Astrocyte (in vitro differentiated cells and primary cell): ENCODE data around the gene ADAM22. TPM values are rescaled to one million over a fixed set of nuclear protein-coding genes. Genes with fewer than 3 reads are reported as not detected.
"Not testable (repeated sequence)": the region's sequence is repeated elsewhere in the genome, so short reads cannot be mapped to it uniquely, and the experiment has no call there.

Experiments
- DNase-seq: peaks from one replicate; pipeline ENCODE4 v3.0.0-alpha.2; 2010; ENCODE audit warnings: low read depth
- FAIRE-seq: peaks from 2 replicates; lab custom pipeline; 2011; peaks lifted over from hg19 to GRCh38; lab: Jason Lieb, UNC
- H2AFZ ChIP-seq: 2 replicates; pipeline ENCODE4 v1.6.0; 2012; ENCODE audit warnings: low read depth, low read length, inconsistent platforms
- H3K27ac ChIP-seq: 2 replicates; pipeline ENCODE4 v1.5.1; 2011; ENCODE audit warnings: low read depth, low read length, inconsistent platforms
- H3K27me3 ChIP-seq: 2 replicates; pipeline ENCODE4 v1.6.0; 2011; ENCODE audit warnings: low read length, inconsistent platforms; ENCODE audit not compliant: insufficient read depth
- H3K36me3 ChIP-seq: 2 replicates; pipeline ENCODE4 v1.5.1; 2011; ENCODE audit warnings: low read length, inconsistent platforms; ENCODE audit not compliant: insufficient read depth
- H3K4me1 ChIP-seq: 2 replicates; pipeline ENCODE4 v1.5.1; 2011; ENCODE audit warnings: low read length, inconsistent platforms; ENCODE audit not compliant: insufficient read depth
- H3K4me2 ChIP-seq: 2 replicates; pipeline ENCODE4 v1.6.0; 2012; ENCODE audit warnings: low read length, inconsistent platforms
- H3K4me3 ChIP-seq: 2 replicates; pipeline ENCODE4 v1.5.1; 2011; ENCODE audit warnings: low read depth, mild to moderate bottlenecking, low read length, inconsistent platforms; ENCODE audit not compliant: insufficient read depth
- H3K79me2 ChIP-seq: 2 replicates; pipeline ENCODE4 v1.6.0; 2012; ENCODE audit warnings: mild to moderate bottlenecking, low read length, inconsistent platforms; ENCODE audit not compliant: insufficient read depth
- H3K9ac ChIP-seq: 2 replicates; pipeline ENCODE4 v1.6.0; 2012; ENCODE audit warnings: mild to moderate bottlenecking, low read length, inconsistent platforms
- H3K9me3 ChIP-seq: 2 replicates; pipeline ENCODE4 v1.5.1; 2012; ENCODE audit warnings: low read depth, mild to moderate bottlenecking, low read length, inconsistent platforms; ENCODE audit not compliant: insufficient read depth
- H4K20me1 ChIP-seq: 2 replicates; pipeline ENCODE4 v1.6.0; 2012; ENCODE audit warnings: low read length, inconsistent platforms; ENCODE audit not compliant: insufficient read depth
- H3K27ac Mint-ChIP-seq: one replicate; pipeline ENCODE4 v1.8.0; 2021; ENCODE audit warnings: mild to moderate bottlenecking, mixed read lengths; ENCODE audit not compliant: unreplicated experiment
- H3K27me3 Mint-ChIP-seq: one replicate; pipeline ENCODE4 v1.8.0; 2021; ENCODE audit warnings: low read depth, mixed read lengths; ENCODE audit not compliant: unreplicated experiment
- H3K36me3 Mint-ChIP-seq: one replicate; pipeline ENCODE4 v1.8.0; 2021; ENCODE audit warnings: low read depth, mixed read lengths; ENCODE audit not compliant: unreplicated experiment
- H3K4me1 Mint-ChIP-seq: one replicate; pipeline ENCODE4 v1.8.0; 2021; ENCODE audit warnings: low read depth, mixed read lengths; ENCODE audit not compliant: unreplicated experiment
- H3K4me3 Mint-ChIP-seq: one replicate; pipeline ENCODE4 v1.8.0; 2021; ENCODE audit warnings: mild to moderate bottlenecking, moderate library complexity, mixed read lengths; ENCODE audit not compliant: unreplicated experiment
- H3K9me3 Mint-ChIP-seq: one replicate; pipeline ENCODE4 v1.8.0; 2021; ENCODE audit warnings: mild to moderate bottlenecking, mixed read lengths; ENCODE audit not compliant: unreplicated experiment
- CTCF ChIP-seq: IDR thresholded peaks from 2 replicates; pipeline ENCODE4 v1.5.1; 2011; ENCODE audit warnings: low read depth, mild to moderate bottlenecking, inconsistent platforms, low read length, moderate library complexity; ENCODE audit not compliant: insufficient read depth
- EZH2 ChIP-seq: IDR thresholded peaks from 2 replicates; pipeline ENCODE4 v1.6.1; 2012; ENCODE audit warnings: mild to moderate bottlenecking, low read length, inconsistent platforms; ENCODE audit not compliant: insufficient read depth
- total RNA-seq: library from RNA; stranded (reverse); gene quantifications from 2 replicates; pipeline ENCODE4 v1.2.1, GENCODE V29; 2021

The ADAM22 gene
- total RNA-seq, 1 donor from 2014 or later, result 1.5 TPM

- not testable (repeated sequence) for H3K4me3 ChIP-seq, H3K27ac Mint-ChIP-seq, FAIRE-seq, DNase-seq, H4K20me1 ChIP-seq, H3K36me3 ChIP-seq, H3K79me2 ChIP-seq, H3K4me3 Mint-ChIP-seq, H3K4me1 Mint-ChIP-seq, H3K27me3 Mint-ChIP-seq, H3K27me3 ChIP-seq, H2AFZ ChIP-seq, H3K4me1 ChIP-seq, H3K27ac ChIP-seq, H3K36me3 Mint-ChIP-seq, H3K9ac ChIP-seq, H3K9me3 ChIP-seq, H3K9me3 Mint-ChIP-seq, H3K4me2 ChIP-seq
Measured at GRCh38 chr7:87908814-87909213, 25.2 kb upstream of the ADAM22 start.

GRCh38 chr7:87912121-87912520 is 21.9 kb upstream of the ADAM22 start:
- no peak overlapping the region for H3K9ac ChIP-seq
- H3K4me3 Mint-ChIP-seq, result no peak overlapping the region
- no peaks in the 10 kb centered on the region for H3K4me1 ChIP-seq
- no peaks in the 10 kb centered on the region for H3K27me3 ChIP-seq
- H3K36me3 ChIP-seq, result peaks cover 2% of the 10 kb centered on the region
- no peaks in the 10 kb centered on the region for H3K27me3 Mint-ChIP-seq
- H2AFZ ChIP-seq, result no peak overlapping the region
- no peaks in the 10 kb centered on the region for H3K36me3 Mint-ChIP-seq
- no peak overlapping the region for H3K4me3 ChIP-seq
- no peaks in the 10 kb centered on the region for H3K9me3 ChIP-seq
- H3K27ac ChIP-seq, result no peak overlapping the region
- H3K79me2 ChIP-seq, result no peaks in the 10 kb centered on the region
- FAIRE-seq (no peak), DNase-seq (no peak)
- no peak for TF ChIP-seq CTCF
- TF ChIP-seq EZH2, result no peak
- no peaks in the 10 kb centered on the region for H4K20me1 ChIP-seq
- no peaks in the 10 kb centered on the region for H3K9me3 Mint-ChIP-seq
- no peak overlapping the region for H3K27ac Mint-ChIP-seq
- no peak overlapping the region for H3K4me2 ChIP-seq
- H3K4me1 Mint-ChIP-seq, result peaks cover 4% of the 10 kb centered on the region

GRCh38 chr7:87918740-87919139 is 15.3 kb upstream of the ADAM22 start:
- H3K9me3 Mint-ChIP-seq, result no peaks in the 10 kb centered on the region
- no peak overlapping the region for H3K9ac ChIP-seq

More at GRCh38 chr7:87918740-87919139, 15.3 kb upstream of the ADAM22 start:
- Histone ChIP-seq H2AFZ (no peak overlapping the region), H3K4me1 (no peaks in the 10 kb centered on the region), H4K20me1 (no peaks in the 10 kb centered on the region), H3K36me3 (no peaks in the 10 kb centered on the region), H3K79me2 (no peaks in the 10 kb centered on the region), H3K4me3 (no peak overlapping the region), H3K9me3 (no peaks in the 10 kb centered on the region), H3K27ac (no peak overlapping the region), H3K27me3 (no peaks in the 10 kb centered on the region), H3K4me2 (no peak overlapping the region)
- Mint-ChIP-seq H3K27me3 (peaks cover 1% of the 10 kb centered on the region), H3K4me1 (no peaks in the 10 kb centered on the region), H3K27ac (no peak overlapping the region), H3K4me3 (no peak overlapping the region), H3K36me3 (no peaks in the 10 kb centered on the region)
- FAIRE-seq (no peak), DNase-seq (no peak)
- TF ChIP-seq CTCF (no peak), EZH2 (no peak)
